C4-2B (cell line): ENCODE data around the gene ADGRD1.

Experiments
- CTCF ChIP-seq: fragments of 450-650 bp; conservative IDR thresholded peaks from 2 replicates; pipeline ENCODE4 v1.5.1; 2017; ENCODE audit warnings: mild to moderate bottlenecking
- ZFX ChIP-seq: fragments of 450-650 bp; IDR thresholded peaks from 2 replicates; pipeline ENCODE4 v1.6.1; 2017

- TF ChIP-seq CTCF, result no peak
- TF ChIP-seq ZFX, result no peak
Measured at GRCh38 chr12:131102991-131103668, 149.4 kb downstream of the ADGRD1 start.
